Measurements from ENCODE around the gene FPR2.

FPR2 gene

DNA sequence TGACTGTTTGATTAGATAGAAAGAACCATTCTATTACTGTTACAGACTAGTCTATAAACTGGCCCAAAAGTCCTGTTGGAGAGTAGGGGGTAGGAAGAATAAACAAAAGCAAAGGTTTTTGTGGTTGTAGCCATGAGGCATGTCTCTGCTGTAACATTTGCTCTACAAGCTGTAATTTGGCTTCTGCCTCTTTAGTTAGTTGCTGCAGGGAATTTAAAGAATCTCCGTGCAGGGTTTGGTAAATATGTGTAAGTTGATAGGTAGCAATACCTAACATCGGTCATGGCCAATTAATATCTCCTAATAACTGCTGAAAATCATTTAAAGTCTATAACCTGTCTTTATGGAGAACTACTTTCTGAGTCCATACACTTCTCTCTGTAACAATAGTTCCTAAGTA is 46.9 kb downstream of the FPR2 start:
- DNase-seq, result no peak

DNA sequence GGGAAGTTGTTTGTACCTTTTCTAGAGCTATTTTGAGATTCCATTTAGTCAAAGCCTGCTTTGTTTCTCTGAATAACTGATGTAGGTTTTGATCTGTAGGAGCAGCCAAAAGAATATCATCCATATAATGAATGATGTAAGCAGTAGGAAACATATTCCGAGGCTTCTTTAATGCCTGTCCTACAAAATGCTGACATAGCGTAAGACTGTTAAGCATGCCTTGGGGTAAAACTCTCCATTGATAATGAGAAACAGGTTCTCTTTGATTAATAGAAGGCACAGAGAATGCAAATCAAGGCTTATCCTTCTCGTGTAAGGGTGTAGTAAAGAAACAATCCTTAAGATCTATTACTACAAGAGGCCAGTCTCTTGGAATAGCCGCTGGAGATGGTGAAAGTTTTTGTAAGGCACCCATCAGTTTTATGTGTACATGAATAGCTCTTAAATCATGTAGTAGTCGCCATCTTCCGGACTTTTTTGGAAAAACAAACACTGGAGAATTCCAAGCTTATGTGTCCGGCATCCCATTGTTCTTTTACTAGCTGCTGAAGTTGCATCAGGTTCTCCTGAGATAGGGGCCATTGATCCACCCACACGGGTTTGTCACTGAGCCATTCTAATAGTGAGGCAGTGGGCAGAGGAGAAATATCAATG is 47.5 kb downstream of the FPR2 start:
- DNase-seq, result no peak

DNA sequence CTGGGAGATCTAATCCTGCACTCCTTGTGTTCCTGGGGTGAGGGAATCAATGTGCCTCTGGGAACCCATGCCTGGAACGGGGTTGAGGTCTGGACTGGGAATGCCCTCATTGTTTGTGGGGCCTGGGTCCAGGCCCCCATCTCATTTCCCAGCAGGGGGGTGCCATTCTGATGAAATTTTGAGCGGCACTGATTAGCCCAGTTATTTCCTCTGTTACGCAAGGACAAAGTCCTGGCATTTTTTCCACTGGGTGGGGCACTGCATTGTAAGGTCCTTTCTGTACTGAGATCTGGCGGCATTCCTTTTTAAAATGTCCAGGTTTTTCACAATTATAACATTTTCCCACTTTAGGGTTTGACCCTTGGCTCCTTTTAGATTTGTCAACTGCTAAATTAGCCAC is 48.8 kb downstream of the FPR2 start:
- no peak for DNase-seq

DNA sequence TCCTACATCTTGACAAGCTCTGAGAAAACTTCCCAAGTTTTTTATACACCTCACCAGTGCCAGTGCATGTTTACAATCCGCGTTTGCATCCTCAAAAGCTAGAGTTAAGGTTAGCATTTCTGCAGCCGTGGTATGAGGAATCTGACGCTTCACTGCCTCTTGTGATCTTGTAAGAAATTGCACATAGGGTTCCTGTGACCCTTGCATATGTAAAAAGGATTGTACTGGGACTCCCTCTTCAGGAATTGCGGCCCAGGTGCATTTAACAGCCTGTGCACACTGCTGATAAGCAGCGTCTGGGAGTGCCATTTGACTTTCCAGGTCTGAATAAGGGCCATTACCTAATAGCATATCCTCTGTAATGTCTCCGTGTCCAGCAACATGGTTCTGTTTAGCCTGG is 49.2 kb downstream of the FPR2 start:
- DNase-seq, result no peak

DNA sequence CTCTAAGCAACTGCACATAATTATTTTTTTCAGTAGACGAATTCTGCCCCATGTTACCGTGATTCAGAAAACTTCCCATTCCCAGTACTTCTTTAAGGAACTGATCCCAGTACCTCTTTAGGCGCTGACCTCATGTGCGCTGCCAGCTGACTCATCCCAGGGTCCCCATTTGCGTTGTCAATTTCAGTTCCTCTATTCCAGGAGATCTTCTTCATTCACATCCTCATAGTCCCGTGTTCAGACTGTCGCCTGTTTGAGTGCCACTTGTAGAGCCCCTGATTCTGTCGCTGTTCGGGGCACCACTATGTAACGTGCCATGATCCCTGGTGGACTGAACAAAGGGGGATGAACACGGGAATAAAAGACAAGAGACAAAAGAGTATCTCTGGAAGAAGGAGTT is 50.4 kb downstream of the FPR2 start:
- no peak for DNase-seq

DNA sequence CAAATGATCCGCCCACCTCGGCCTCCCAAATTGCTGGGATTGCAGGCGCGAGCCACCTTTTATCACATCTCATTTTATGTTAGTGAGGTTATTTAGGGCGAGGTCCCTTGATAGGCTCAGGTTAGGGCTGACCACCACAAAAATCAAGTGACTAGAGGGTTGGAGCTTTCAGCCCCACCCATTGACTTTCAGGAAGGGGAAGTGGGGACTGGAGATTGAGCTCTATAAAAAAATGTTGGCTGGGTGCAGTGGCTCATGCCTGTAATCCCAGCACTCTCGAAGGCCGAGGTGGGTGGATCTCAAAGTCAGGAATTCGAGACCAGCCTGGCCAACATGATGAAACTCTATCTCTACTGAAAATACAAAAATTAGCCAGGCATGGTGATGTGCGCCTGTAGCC is 54.1 kb downstream of the FPR2 start:
- DNase-seq, result no peak

DNA sequence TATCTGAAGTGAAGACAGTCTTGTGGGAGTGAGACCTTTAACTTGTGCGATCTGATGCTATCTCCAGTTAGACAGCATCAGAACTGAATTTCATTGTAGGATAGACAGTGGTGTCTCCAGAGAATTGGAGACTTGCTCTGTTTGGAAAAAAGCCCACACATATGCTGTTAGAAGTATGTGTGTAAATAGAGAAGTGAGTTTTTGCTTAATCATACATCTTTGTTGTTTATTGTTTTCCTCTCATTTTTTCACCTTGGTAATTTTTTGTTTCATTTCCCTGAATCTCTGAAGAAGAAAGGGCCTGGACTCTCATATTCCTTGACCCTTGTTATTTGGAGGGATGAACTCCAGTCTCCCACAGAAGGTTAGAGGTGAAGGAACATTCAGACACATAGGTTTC is 55.7 kb downstream of the FPR2 start:
- DNase-seq, result no peak

DNA sequence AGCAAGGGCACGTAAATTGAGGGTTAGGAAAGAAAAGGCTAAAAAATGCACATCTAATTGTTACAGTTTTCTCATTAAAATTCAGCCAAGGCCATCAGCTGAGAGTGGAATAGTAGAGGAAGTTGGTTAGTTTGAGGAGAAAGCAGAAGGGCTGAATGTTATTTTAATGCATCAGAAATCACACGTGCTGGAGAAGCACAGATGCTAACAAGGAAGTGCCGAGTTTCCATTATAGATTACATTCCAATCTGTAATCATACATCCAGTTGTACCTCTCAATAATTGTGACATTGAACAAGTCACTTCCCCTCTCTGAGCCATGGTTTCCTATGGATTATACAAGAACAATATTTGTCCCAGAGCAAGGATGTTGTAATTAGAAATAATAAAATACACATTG is 59.0 kb downstream of the FPR2 start:
- DNase-seq, result no peak
